WTC11 (cell line): Measurements from ENCODE around the gene KRTCAP2. TPM values are rescaled to one million over a fixed set of nuclear protein-coding genes. Genes with fewer than 3 reads are reported as not detected.

Experiments
- AFF4 ChIP-seq: sonication (generic); formaldehyde crosslinking; IDR thresholded peaks from 2 replicates; pipeline ENCODE4 v1.8.1; 2023; ENCODE audit warnings: mild to moderate bottlenecking, missing genetic modification reagents, borderline replicate concordance
- ARID4B ChIP-seq: sonication (generic); formaldehyde crosslinking; IDR thresholded peaks from 2 replicates; pipeline ENCODE4 v1.8.0; 2023; ENCODE audit warnings: missing genetic modification reagents, mild to moderate bottlenecking, borderline replicate concordance
- ATF6 ChIP-seq: sonication (generic); formaldehyde crosslinking; IDR thresholded peaks from 2 replicates; pipeline ENCODE4 v1.8.1; 2023; ENCODE audit warnings: mild to moderate bottlenecking, missing genetic modification reagents
- CDX4 ChIP-seq: fragments of 250-450 bp; sonication (Bioruptor Pico); IDR thresholded peaks from 2 replicates; pipeline ENCODE4 v1.9.0; 2021; ENCODE audit warnings: moderate library complexity, mild to moderate bottlenecking, inconsistent platforms, borderline replicate concordance
- CREB1 ChIP-seq: sonication (generic); formaldehyde crosslinking; IDR thresholded peaks from 2 replicates; pipeline ENCODE4 v1.8.0; 2023; ENCODE audit warnings: mild to moderate bottlenecking, missing genetic modification reagents
- CREM ChIP-seq: sonication (generic); formaldehyde crosslinking; IDR thresholded peaks from 2 replicates; pipeline ENCODE4 v1.8.1; 2022; ENCODE audit warnings: mild to moderate bottlenecking, missing genetic modification reagents, moderate library complexity
- ESRRA ChIP-seq: sonication (generic); formaldehyde crosslinking; IDR thresholded peaks from 2 replicates; pipeline ENCODE4 v1.8.1; 2022; ENCODE audit warnings: mild to moderate bottlenecking, missing genetic modification reagents, borderline replicate concordance
- HMGXB4 ChIP-seq: sonication (generic); formaldehyde crosslinking; IDR thresholded peaks from 2 replicates; pipeline ENCODE4 v1.8.1; 2023; ENCODE audit warnings: mild to moderate bottlenecking, moderate library complexity, missing genetic modification reagents
- IRF1 ChIP-seq: sonication (generic); formaldehyde crosslinking; IDR thresholded peaks from 2 replicates; pipeline ENCODE4 v1.8.0; 2023; ENCODE audit warnings: missing genetic modification reagents
- MXD4 ChIP-seq: fragments of 250-450 bp; sonication (Bioruptor Pico); IDR thresholded peaks from 2 replicates; pipeline ENCODE4 v1.8.0; 2021; ENCODE audit warnings: mild to moderate bottlenecking, moderate library complexity, borderline replicate concordance
- OVOL2 ChIP-seq: fragments of 250-450 bp; sonication (Bioruptor Pico); IDR thresholded peaks from 2 replicates; pipeline ENCODE4 v1.9.0; 2021; ENCODE audit warnings: mild to moderate bottlenecking, borderline replicate concordance
- PREB ChIP-seq: sonication (generic); formaldehyde crosslinking; IDR thresholded peaks from 2 replicates; pipeline ENCODE4 v1.8.1; 2022; ENCODE audit warnings: mild to moderate bottlenecking, missing genetic modification reagents, moderate library complexity, borderline replicate concordance
- RORB ChIP-seq: fragments of 250-450 bp; sonication (Bioruptor Pico); IDR thresholded peaks from 2 replicates; pipeline ENCODE4 v1.9.0; 2021; ENCODE audit warnings: mild to moderate bottlenecking
- SMAD3 ChIP-seq: sonication (generic); formaldehyde crosslinking; IDR thresholded peaks from 2 replicates; pipeline ENCODE4 v1.8.0; 2022; ENCODE audit warnings: missing genetic modification reagents, mild to moderate bottlenecking, borderline replicate concordance
- SOX15 ChIP-seq: fragments of 250-450 bp; sonication (Bioruptor Pico); IDR thresholded peaks from 2 replicates; pipeline ENCODE4 v1.9.0; 2021; ENCODE audit warnings: mild to moderate bottlenecking
- SP1 ChIP-seq: sonication (generic); formaldehyde crosslinking; conservative IDR thresholded peaks from 2 replicates; pipeline ENCODE4 v1.8.1; 2022; ENCODE audit warnings: missing genetic modification reagents
- ZBTB43 ChIP-seq: sonication (generic); formaldehyde crosslinking; IDR thresholded peaks from 2 replicates; pipeline ENCODE4 v1.8.1; 2023; ENCODE audit warnings: mild to moderate bottlenecking, missing genetic modification reagents
- ZNF121 ChIP-seq: sonication (generic); formaldehyde crosslinking; IDR thresholded peaks from 2 replicates; pipeline ENCODE4 v1.8.0; 2023; ENCODE audit warnings: missing genetic modification reagents
- ZNF232 ChIP-seq: sonication (generic); formaldehyde crosslinking; IDR thresholded peaks from 2 replicates; pipeline ENCODE4 v1.8.0; 2022; ENCODE audit warnings: mild to moderate bottlenecking, missing genetic modification reagents
- total RNA-seq: library from RNA; stranded (reverse); gene quantifications from 3 replicates; pipeline ENCODE4 v1.2.3, GENCODE V29; 2021

KRTCAP2 gene
- total RNA-seq, 1 experiment from 2014 or later: 104 TPM

- TF ChIP-seq CREB1 (CRISPR knock-in tag): no peak
- no peak for TF ChIP-seq ARID4B
- no peak for TF ChIP-seq ZNF232
- TF ChIP-seq SOX15 (CRISPR knock-in tag): no peak
- no peak for TF ChIP-seq IRF1 (CRISPR knock-in tag)
- no peak for TF ChIP-seq ESRRA (CRISPR knock-in tag)
- TF ChIP-seq PREB (CRISPR knock-in tag): no peak
- TF ChIP-seq HMGXB4 (CRISPR knock-in tag): 0 out of 2 replicates have a peak, but pooled peaks have one; percentile 13
- TF ChIP-seq ATF6 (CRISPR knock-in tag): no peak
- no peak for TF ChIP-seq OVOL2 (CRISPR knock-in tag)
- TF ChIP-seq SMAD3 (CRISPR knock-in tag): no peak
- TF ChIP-seq AFF4 (CRISPR knock-in tag): no peak
- no peak for TF ChIP-seq SP1 (CRISPR knock-in tag)
- no peak for TF ChIP-seq ZNF121
- TF ChIP-seq CREM (CRISPR knock-in tag): no peak
- no peak for TF ChIP-seq MXD4 (CRISPR knock-in tag)
- TF ChIP-seq CDX4 (CRISPR knock-in tag): no peak
- TF ChIP-seq RORB: no peak
- TF ChIP-seq ZBTB43: no peak
These were observed 33.0 kb upstream of the KRTCAP2 start (continued) for GRCh38 chr1:155205969-155206593.
